GM21528 (cell line): ENCODE data around the gene PARP11.

Source experiments
- ATAC-seq: cut with Tn5 transposase; IDR thresholded peaks from one replicate; pipeline ENCODE4 v1.9.1; 2021; ENCODE audit warnings: mild to moderate bottlenecking, moderate library complexity; ENCODE audit not compliant: unreplicated experiment, low FRiP score

PARP11 gene

GRCh38 chr12:3775385-3776035 is 97.7 kb downstream of the PARP11 start:
- ATAC-seq = no peak

GRCh38 chr12:3772380-3772779 is 100.8 kb downstream of the PARP11 start:
- no peak for ATAC-seq

GRCh38 chr12:3771853-3772252 is 101.3 kb downstream of the PARP11 start:
- no peak for ATAC-seq

- no peak for ATAC-seq
Observed at GRCh38 chr12:3770891-3771290, 102.3 kb downstream of the PARP11 start.

- ATAC-seq = no peak
Observed at GRCh38 chr12:3768911-3769447, 104.2 kb downstream of the PARP11 start.

- ATAC-seq = no peak
Observed at GRCh38 chr12:3761116-3761735, 112.0 kb downstream of the PARP11 start.

- ATAC-seq = no peak
Observed at GRCh38 chr12:3759878-3760277, 113.3 kb downstream of the PARP11 start.
